ENCODE measurements around the gene ACP6. TPM values are rescaled to one million over a fixed set of nuclear protein-coding genes. Genes with fewer than 3 reads are reported as not detected.

The ACP6 gene
- total and polyA plus RNA-seq, 2 of the 13 experiments (the other 11 are each of a cell fraction or from before 2014, with no cell fraction given) = 18.1 to 33.7 TPM

DNA sequence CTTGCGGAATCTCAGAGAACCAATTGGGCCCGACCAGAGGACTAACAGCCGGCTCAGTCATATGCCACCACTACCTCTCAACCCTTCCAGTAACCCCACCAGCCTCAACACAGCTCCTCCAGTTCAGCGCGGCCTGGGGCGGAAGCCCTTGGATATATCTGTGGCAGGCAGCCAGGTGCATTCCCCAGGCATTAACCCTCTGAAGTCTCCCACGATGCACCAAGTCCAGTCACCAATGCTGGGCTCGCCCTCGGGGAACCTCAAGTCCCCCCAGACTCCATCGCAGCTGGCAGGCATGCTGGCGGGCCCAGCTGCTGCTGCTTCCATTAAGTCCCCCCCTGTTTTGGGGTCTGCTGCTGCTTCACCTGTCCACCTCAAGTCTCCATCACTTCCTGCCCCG lies 49.8 kb downstream of the ACP6 start (continued):
- TF ChIP-seq, protein P1, sequence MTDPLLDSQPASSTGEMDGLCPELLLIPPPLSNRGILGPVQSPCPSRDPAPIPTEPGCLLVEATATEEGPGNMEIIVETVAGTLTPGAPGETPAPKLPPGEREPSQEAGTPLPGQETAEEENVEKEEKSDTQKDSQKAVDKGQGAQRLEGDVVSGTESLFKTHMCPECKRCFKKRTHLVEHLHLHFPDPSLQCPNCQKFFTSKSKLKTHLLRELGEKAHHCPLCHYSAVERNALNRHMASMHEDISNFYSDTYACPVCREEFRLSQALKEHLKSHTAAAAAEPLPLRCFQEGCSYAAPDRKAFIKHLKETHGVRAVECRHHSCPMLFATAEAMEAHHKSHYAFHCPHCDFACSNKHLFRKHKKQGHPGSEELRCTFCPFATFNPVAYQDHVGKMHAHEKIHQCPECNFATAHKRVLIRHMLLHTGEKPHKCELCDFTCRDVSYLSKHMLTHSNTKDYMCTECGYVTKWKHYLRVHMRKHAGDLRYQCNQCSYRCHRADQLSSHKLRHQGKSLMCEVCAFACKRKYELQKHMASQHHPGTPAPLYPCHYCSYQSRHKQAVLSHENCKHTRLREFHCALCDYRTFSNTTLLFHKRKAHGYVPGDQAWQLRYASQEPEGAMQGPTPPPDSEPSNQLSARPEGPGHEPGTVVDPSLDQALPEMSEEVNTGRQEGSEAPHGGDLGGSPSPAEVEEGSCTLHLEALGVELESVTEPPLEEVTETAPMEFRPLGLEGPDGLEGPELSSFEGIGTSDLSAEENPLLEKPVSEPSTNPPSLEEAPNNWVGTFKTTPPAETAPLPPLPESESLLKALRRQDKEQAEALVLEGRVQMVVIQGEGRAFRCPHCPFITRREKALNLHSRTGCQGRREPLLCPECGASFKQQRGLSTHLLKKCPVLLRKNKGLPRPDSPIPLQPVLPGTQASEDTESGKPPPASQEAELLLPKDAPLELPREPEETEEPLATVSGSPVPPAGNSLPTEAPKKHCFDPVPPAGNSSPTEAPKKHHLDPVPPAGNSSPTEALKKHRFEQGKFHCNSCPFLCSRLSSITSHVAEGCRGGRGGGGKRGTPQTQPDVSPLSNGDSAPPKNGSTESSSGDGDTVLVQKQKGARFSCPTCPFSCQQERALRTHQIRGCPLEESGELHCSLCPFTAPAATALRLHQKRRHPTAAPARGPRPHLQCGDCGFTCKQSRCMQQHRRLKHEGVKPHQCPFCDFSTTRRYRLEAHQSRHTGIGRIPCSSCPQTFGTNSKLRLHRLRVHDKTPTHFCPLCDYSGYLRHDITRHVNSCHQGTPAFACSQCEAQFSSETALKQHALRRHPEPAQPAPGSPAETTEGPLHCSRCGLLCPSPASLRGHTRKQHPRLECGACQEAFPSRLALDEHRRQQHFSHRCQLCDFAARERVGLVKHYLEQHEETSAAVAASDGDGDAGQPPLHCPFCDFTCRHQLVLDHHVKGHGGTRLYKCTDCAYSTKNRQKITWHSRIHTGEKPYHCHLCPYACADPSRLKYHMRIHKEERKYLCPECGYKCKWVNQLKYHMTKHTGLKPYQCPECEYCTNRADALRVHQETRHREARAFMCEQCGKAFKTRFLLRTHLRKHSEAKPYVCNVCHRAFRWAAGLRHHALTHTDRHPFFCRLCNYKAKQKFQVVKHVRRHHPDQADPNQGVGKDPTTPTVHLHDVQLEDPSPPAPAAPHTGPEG (CRISPR knock-in tag; IDR thresholded peaks at IDR 0.05) = no peak
- TF ChIP-seq ARNT2 (CRISPR knock-in tag; IDR thresholded peaks at IDR 0.05; ENCODE audit: low read depth) (no peak), TOPORS (CRISPR knock-in tag; IDR thresholded peaks at IDR 0.05) (no peak)

DNA sequence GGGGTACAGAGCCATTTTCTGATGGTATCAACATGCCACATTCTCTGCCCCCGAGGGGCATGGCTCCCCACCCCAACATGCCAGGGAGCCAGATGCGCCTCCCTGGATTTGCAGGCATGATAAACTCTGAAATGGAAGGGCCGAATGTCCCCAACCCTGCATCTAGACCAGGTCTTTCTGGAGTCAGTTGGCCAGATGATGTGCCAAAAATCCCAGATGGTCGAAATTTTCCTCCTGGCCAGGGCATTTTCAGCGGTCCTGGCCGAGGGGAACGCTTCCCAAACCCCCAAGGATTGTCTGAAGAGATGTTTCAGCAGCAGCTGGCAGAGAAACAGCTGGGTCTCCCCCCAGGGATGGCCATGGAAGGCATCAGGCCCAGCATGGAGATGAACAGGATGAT lies 50.6 kb downstream of the ACP6 start:
- H4K20me1 ChIP-seq (ENCODE audit: insufficient read depth, low read length) = no peaks in the 10 kb centered on the region
- no peak overlapping the region for H3K4me3 ChIP-seq (replicated peaks in 1 of 3; ENCODE audit: insufficient read depth in 1 of 3, low read depth in 2 of 3, low read length in 3 of 3)
- H3K27me3 ChIP-seq (ENCODE audit: control insufficient read depth in 1 of 2, insufficient read depth in 2 of 2, low read length in 2 of 2) = no peaks in the 10 kb centered on the region
- no peak overlapping the region for H3K9ac ChIP-seq (ENCODE audit: insufficient read depth, low read depth, low read length)
- no peaks in the 10 kb centered on the region for H3K79me2 ChIP-seq (ENCODE audit: insufficient read depth, low read length)
- no peak overlapping the region for H3K4me2 ChIP-seq (ENCODE audit: low read depth, low read length)
- FAIRE-seq (no peak), DNase-seq (ENCODE audit: low spot score) (no peak), ATAC-seq (no peak)
- BruUV-seq (replicated peaks) = no TSS peak
- in situ Hi-C loops (cut with HindIII; ENCODE audit: extremely low pct_ligation_motif_present, low pct_unique_long_range_greater_than_20kb) (no loop called here), intact Hi-C loops (cut with micrococcal nuclease; ENCODE audit: unreplicated experiment) (no loop called here)
- peaks cover 18 to 53% of the 10 kb centered on the region in 2 experiments; a peak in 4 of 5 replicates for H3K36me3 ChIP-seq (replicated peaks in 1 of 2; ENCODE audit: control insufficient read depth in 1 of 2, insufficient read depth in 2 of 2, low read length in 2 of 2)
- ChIA-PET CTCF (ENCODE audit: low intra/inter-chr PET ratio, low total read pairs) (no interaction called here), POLR2A (no interaction called here)
- H3K9me3 ChIP-seq (ENCODE audit: low read length) = no peaks in the 10 kb centered on the region
- TF ChIP-seq ATF1 (CRISPR knock-in tag; IDR thresholded peaks at IDR 0.05) (no peak), ESRRA (CRISPR knock-in tag; IDR thresholded peaks at IDR 0.05; ENCODE audit: low read depth) (no peak), HNRNPH1 (optimal IDR thresholded peaks at IDR 0.05; ENCODE audit: low read depth, low read length) (no peak), ZMAT3 (CRISPR knock-in tag; conservative IDR thresholded peaks at IDR 0.05) (no peak), ARID2 (CRISPR knock-in tag; IDR thresholded peaks at IDR 0.05; ENCODE audit: borderline replicate concordance) (no peak), ZNF605 (CRISPR knock-in tag; IDR thresholded peaks at IDR 0.05) (no peak), CBX1 (IDR thresholded peaks at IDR 0.05; ENCODE audit: low read depth) (no peak), CBFB (CRISPR knock-in tag; IDR thresholded peaks at IDR 0.05) (no peak), ZNF205 (CRISPR knock-in tag; IDR thresholded peaks at IDR 0.05) (no peak), TAF15 (IDR thresholded peaks at IDR 0.05; ENCODE audit: low read depth, low read length, poor library complexity, severe bottlenecking) (no peak), ZNF879 (CRISPR knock-in tag; IDR thresholded peaks at IDR 0.05) (no peak), RFXANK (CRISPR knock-in tag; IDR thresholded peaks at IDR 0.05) (no peak), ZNF17 (CRISPR knock-in tag; IDR thresholded peaks at IDR 0.05) (no peak), ERF (CRISPR knock-in tag; IDR thresholded peaks at IDR 0.05) (no peak)
- TF ChIP-seq, protein P2, sequence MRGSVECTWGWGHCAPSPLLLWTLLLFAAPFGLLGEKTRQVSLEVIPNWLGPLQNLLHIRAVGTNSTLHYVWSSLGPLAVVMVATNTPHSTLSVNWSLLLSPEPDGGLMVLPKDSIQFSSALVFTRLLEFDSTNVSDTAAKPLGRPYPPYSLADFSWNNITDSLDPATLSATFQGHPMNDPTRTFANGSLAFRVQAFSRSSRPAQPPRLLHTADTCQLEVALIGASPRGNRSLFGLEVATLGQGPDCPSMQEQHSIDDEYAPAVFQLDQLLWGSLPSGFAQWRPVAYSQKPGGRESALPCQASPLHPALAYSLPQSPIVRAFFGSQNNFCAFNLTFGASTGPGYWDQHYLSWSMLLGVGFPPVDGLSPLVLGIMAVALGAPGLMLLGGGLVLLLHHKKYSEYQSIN (CRISPR knock-in tag; IDR thresholded peaks at IDR 0.05; ENCODE audit: borderline replicate concordance) = no peak
- TF ChIP-seq, protein P3, sequence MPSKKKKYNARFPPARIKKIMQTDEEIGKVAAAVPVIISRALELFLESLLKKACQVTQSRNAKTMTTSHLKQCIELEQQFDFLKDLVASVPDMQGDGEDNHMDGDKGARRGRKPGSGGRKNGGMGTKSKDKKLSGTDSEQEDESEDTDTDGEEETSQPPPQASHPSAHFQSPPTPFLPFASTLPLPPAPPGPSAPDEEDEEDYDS (CRISPR knock-in tag; IDR thresholded peaks at IDR 0.05) = no peak
- peaks cover 9% of the 10 kb centered on the region for H3K4me1 ChIP-seq (ENCODE audit: insufficient read depth, low read length)
- WGBS (ENCODE audit: low lambda C conversion rate) = 100% methylated on average over 1 of the region's 7 CpGs
- no peak overlapping the region for H2AFZ ChIP-seq (ENCODE audit: low read length)
- H3K27ac ChIP-seq (ENCODE audit: extremely low read length, insufficient read depth, low read length) = no peak overlapping the region
